GM10248 (cell line): Measurements from ENCODE around the gene RNH1.

Experiments used
- CTCF ChIA-PET: fragments of 300-600 bp; sonication (Branson Sonifier 250); formaldehyde crosslinking; extraction: SDS; loops from one replicate; lab custom pipeline; 2021; ENCODE audit warnings: antibody characterized with exemption; lab: Yijun Ruan, JAX
- POLR2A ChIA-PET: fragments of 350-650 bp; sonication (Branson Sonifier 250); formaldehyde crosslinking; extraction: SDS; loops from one replicate; lab custom pipeline; 2020; ENCODE audit warnings: antibody characterized with exemption; lab: Yijun Ruan, JAX
- DNase-seq: peaks from one replicate; pipeline ENCODE4 v3.0.0; 2012; ENCODE audit errors: extremely low spot score
- TF ChIP-seq, protein P1 (sequence below): IDR thresholded peaks from 2 replicates; pipeline ENCODE4 v1.5.1; 2012; ENCODE audit warnings: mild to moderate bottlenecking, low read depth; ENCODE audit errors: extremely low read depth, missing control alignments, control extremely low read depth

The RNH1 gene

DNA sequence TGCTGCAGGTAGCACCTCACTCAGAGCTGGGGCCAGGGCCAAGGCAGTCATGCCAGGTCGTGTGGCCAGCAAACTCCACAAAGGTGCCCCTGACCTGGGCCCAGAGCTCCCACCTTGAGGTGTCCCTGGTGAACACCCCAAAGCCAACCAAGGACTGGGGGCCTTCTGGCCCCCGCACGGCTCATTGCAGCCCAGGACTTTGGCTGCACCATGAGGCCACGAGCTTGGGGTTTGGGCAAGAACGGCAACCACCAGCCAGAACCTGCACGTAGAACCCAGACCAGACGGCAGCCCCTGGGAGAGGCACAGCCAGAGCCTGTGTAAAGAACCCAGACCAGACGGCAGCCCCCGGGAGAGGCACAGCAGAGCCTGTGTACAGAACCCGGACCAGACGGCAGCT lies 38.1 kb upstream of the RNH1 start:
- POLR2A ChIA-PET, result interaction anchor here (0.6 kb wide), 1 partner anchor 11 kb away, joined by 3 read pairs; no protein-coding TSS in a partner anchor
- TF ChIP-seq, protein P1, sequence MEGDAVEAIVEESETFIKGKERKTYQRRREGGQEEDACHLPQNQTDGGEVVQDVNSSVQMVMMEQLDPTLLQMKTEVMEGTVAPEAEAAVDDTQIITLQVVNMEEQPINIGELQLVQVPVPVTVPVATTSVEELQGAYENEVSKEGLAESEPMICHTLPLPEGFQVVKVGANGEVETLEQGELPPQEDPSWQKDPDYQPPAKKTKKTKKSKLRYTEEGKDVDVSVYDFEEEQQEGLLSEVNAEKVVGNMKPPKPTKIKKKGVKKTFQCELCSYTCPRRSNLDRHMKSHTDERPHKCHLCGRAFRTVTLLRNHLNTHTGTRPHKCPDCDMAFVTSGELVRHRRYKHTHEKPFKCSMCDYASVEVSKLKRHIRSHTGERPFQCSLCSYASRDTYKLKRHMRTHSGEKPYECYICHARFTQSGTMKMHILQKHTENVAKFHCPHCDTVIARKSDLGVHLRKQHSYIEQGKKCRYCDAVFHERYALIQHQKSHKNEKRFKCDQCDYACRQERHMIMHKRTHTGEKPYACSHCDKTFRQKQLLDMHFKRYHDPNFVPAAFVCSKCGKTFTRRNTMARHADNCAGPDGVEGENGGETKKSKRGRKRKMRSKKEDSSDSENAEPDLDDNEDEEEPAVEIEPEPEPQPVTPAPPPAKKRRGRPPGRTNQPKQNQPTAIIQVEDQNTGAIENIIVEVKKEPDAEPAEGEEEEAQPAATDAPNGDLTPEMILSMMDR, result no peak
- CTCF ChIA-PET, result interaction anchor here (0.9 to 2.6 kb wide), 3 partner anchors 9 to 97 kb away, joined by 4 to 15 read pairs (median 4); no protein-coding TSS in a partner anchor
- no peak for DNase-seq

DNA sequence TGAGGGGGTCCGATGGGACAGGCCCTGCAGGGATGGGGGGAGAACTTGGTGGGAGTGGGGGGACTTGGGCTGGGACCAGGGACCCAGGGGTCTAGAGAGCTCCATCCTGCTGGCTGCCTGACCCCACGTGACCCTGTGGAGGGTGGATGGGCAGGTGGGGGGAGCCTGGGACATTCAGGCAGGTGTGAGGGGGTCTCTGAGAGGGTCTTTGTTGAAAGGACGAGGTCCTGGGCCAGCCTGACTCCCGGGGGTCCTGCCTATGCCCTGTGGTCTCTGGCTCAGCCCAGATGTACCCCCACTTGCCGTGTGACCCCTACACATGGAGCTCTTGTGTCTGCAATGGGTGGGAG lies 37.8 kb upstream of the RNH1 start:
- TF ChIP-seq, protein P1, result no peak
- DNase-seq, result no peak
- POLR2A ChIA-PET, result interaction anchor here (0.6 kb wide), 1 partner anchor 12 kb away, joined by 3 read pairs; no protein-coding TSS in a partner anchor
- CTCF ChIA-PET, result interaction anchor here (0.9 to 2.6 kb wide), 3 partner anchors 9 to 96 kb away, joined by 4 to 15 read pairs (median 4); no protein-coding TSS in a partner anchor

DNA sequence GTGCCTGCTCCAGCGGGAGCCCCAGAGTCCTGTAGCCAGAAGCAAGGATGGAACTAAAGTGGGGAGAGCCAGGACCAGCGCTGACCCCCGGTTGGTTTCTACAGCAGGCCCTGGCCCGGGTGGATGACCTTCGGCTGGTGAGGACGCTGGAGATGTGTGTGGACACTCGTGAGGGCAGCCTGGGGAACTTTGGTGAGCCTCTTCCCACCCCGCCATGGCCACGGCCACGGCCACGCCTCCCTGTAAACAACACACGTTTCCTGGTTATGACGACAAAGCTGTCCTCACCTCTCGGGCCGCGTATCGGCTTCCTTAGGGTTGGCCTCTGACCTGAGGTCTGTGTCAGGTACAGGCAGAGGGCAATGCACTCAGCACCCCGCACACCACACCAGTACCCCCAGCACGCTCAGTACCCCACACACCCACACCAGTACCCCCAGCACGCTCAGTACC lies 34.4 kb upstream of the RNH1 start:
- CTCF ChIA-PET, result interaction anchor here (1.4 to 1.8 kb wide), 2 partner anchors 12 to 15 kb away, joined by 3 to 6 read pairs; no protein-coding TSS in a partner anchor
- TF ChIP-seq, protein P1, result no peak
- POLR2A ChIA-PET, result interaction anchor here (1.1 kb wide), 1 partner anchor 14 kb away, joined by 3 read pairs; no protein-coding TSS in a partner anchor
- DNase-seq, result no peak

DNA sequence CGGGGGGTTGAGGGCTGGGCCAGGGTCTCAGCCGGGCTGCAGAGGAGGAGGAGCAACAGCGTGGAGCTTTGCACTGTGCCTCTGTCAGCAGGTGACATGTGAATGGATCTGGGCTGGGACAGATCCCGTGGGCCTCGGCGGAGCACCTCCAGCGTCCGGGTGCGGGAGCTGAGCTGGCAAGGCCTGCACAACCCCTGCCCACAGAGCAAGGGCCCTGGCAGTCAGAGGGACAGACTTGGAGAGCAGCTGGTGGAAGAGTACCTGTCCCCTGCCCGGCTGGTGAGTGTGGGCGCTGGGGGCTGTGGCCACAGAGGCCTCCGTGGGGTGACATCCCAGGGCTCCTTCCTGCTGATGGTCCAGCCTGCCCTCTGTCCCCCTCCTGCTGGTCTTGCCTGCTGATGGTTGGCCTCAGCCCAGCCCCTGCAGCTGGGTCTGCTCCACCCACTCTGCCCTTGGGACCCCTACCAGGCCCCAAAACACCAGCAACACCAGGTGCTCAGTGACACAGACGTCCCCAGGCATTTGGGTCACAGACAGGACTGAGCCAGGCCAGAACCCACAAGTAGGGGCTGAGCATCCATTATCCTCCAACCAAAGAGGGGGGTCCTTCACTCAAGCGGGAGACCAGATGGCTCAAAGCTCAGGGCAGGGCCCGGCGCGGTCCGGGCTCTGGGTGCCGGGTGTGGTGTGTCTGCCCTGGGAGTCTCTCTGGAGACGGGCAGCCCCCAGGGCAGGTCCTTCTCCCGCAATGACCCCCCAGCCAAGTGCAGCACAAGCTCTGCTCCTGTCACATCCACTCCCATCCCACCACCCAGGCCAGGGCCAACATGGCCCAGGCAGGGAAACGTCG lies 33.8 kb upstream of the RNH1 start:
- CTCF ChIA-PET, result interaction anchor here (1.4 to 1.8 kb wide), 2 partner anchors 13 to 15 kb away, joined by 3 to 6 read pairs; no protein-coding TSS in a partner anchor
- TF ChIP-seq, protein P1, result no peak
- POLR2A ChIA-PET, result interaction anchor here (1.1 kb wide), 1 partner anchor 14 kb away, joined by 3 read pairs; no protein-coding TSS in a partner anchor

DNA sequence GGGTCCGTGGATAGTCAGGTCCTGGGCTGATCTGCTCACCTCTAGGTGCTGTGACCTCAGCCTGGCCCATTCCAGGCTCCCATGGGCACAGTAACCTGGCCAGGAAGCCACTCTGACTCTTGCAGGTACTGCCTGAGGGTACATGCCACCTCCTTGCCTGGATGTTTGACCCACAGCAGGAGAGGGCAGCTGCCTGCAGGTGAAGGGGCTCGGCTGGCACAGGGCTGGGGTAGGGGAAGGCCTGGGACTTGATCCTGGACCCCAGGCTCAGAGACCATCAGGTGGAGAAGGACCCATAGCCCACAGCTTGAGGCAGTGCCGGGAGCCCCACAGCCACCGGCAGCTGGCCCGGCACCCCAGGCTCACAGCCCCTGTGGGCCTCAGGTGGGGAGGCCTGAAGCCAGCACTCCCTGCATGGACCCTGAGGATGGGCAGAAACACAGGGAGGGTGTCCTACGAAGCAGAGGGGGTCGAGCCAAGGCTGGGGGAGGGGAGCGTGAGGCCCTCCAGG lies 33.0 kb upstream of the RNH1 start:
- POLR2A ChIA-PET, result no interaction called here
- CTCF ChIA-PET, result interaction anchor here (1.8 kb wide), 1 partner anchor 14 kb away, joined by 6 read pairs; no protein-coding TSS in a partner anchor
- TF ChIP-seq, protein P1, result no peak
- no peak for DNase-seq

More for the DNA sequence above, 33.8 kb upstream of the RNH1 start:
- DNase-seq, result no peak

DNA sequence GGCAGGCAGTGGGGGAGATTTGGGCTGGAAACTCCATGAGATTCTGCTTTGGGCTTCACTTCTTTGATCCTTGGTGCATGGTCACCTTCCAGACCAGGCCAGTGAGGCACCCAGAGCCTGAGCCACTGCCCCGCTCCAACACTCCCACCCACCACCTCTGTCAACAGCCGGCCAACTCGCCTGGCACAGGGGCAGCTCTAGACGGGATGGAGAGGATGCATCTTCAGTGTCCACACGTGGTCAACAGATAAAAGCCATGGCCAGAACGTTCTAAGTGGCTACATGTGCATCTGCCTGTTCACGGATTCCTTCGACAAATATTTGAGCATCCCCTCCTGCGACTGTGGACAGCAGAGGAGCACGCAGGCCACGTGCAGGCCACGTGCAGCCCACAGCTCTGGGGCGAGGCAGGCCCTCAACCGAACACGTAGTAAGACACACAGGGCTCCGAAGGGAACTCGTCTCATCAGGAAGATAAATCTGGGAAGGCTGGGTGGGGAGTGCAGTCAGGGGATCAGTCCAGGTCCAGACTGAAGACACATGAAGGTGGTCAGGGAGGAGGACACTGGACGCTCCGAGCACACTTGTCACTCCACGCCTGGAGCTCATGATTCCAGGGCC lies 31.5 kb upstream of the RNH1 start:
- no peak for DNase-seq
- ChIA-PET CTCF (interaction anchor here (0.8 kb wide), 1 partner anchor 16 kb away, joined by 3 read pairs; no protein-coding TSS in a partner anchor), POLR2A (no interaction called here)
- TF ChIP-seq, protein P1, result no peak
